ENCODE measurements around the gene CHST13.

CHST13 gene

DNA sequence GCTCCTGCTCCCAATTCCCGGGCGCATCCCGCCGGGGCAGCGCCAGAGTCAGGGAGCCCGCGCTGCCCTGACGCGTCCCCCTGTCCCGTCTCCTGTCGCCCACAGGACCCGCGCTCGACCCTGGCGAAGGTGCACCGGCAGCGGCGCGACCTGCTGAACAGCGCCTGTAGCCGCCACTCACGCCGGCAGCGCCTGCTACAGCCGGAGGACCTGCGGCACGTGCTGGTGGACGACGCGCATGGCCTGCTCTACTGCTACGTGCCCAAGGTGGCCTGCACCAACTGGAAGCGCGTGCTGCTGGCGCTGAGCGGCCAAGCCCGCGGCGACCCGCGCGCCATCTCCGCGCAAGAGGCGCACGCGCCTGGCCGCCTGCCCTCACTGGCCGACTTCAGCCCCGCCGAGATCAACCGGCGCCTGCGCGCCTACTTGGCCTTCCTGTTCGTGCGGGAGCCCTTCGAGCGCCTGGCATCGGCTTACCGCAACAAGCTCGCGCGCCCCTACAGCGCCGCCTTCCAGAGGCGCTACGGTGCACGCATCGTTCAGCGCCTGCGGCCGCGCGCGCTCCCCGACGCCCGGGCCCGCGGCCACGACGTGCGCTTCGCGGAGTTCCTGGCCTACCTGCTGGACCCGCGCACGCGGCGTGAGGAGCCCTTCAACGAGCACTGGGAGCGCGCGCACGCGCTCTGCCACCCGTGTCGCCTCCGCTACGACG is 17.8 kb downstream of the CHST13 start:
- DNase-seq (ENCODE audit: low spot score), result no peak

DNA sequence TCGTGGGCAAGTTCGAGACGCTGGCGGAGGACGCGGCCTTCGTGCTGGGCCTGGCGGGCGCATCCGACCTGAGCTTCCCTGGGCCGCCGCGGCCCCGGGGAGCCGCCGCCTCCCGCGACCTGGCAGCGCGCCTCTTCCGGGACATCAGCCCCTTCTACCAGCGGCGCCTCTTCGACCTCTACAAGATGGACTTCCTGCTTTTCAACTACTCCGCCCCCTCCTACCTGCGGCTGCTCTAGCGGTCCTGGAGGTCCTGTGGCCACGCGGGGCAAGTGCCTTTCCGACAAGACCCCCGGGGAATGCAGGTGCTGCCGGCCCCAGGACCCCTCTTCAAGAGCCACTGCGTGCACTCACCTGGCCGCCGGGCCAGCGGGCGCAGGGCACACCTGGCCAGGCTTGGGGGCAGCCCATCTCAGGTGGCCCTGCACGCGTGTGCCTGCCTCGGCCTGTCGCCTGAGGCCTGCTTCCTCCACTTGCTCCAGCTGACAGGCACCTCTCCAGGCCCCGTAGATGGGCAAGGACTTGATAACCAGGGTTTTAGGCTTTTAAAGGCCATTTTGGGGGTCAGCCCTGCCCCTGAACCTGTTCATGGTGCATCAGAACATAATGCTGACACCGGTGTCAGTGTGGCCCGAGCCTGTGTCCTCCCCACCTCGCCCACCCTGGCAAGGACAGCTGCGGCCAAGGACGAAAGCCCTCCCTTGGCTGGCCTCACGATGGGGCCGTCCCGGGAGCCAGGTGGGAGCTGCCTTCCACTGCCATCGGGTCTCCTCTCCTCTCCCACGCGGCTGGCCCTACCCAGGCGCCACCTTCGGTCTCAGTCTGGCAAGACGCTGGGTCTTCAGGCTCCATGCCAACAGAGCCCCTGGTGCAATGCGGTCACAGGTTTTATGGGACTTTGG is 18.6 kb downstream of the CHST13 start:
- no peak for DNase-seq (ENCODE audit: low spot score)

DNA sequence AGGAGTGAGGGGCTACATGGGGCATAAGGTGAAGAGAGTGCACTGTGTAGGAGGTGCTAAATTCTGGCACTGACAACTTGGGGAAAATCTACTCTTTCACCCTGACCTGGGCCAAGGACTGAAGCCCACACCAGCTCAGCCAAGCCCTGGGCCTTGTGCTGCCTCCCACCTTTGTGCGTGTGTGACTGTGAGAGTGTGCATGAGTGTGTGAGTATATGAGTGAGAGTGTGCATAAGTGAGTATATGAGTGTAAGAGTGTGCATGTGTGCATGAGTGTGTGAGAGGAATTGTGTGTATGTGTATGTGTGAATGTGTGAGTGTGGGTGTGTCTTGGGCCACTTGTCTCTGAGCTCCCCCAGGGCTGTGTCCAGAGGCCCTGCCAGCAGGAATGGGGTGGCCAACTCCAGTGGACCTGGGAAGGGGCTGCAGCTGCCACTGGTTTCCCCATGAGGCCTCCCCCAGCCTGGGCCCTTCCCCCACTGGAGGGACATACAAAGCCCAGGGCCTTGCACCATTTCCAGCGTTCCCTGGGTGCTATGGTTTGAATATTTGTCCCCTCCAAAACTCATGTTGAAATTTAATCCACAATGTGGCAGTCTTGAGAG is 19.6 kb downstream of the CHST13 start:
- DNase-seq (ENCODE audit: low spot score), result no peak

DNA sequence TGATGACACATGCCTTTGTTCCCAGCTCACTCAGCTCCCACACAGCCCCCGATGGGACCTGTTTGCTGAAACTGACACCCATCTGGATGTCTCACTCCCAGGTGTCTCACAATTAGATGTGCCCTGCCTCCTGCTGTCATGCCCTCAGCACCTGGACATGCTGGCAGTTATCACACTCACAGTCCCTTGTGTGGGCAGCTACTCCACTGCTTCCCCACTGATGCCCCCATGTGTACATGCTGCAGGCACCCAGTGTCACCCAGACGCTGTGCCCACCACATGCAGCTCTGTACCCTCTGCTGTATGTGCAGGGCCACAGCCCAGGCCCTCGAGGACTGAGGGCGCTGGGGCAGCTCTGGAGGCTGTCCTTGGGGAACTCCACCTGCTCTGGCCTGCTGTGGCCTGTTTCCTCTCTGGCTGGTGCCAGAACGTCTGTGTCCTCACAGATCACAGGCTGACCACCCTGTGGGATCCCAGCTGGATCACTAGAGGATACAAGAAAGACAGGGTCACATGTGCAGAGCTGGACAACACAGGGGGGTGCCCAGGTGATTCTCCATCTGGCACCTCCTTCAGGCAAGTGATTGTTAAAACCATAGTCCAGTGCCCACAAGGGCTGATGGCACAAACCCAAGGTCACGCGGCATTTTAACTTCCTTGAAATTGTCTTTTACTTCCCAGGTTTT is 20.8 kb downstream of the CHST13 start:
- DNase-seq (ENCODE audit: low spot score), result no peak

DNA sequence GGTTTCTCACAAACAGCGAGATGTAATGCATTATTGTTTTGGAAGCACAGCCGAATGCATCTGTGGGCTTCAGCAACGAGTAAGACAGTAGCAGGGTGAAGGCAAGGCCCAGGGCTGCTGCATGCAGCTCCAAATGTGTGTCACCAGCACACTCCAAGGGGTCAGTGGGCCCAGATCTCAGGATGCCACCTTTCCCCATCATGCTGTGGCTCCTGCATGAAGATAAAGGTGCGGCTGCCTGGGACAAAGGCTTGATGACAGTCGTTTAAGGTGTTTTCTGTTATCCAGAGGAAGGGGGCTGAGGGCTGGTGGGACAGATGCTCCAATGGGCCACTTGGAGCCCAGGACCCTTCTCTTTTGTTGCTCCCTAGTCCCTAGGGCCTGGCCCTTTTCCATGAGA is 21.6 kb downstream of the CHST13 start:
- no peak for DNase-seq (ENCODE audit: low spot score)

DNA sequence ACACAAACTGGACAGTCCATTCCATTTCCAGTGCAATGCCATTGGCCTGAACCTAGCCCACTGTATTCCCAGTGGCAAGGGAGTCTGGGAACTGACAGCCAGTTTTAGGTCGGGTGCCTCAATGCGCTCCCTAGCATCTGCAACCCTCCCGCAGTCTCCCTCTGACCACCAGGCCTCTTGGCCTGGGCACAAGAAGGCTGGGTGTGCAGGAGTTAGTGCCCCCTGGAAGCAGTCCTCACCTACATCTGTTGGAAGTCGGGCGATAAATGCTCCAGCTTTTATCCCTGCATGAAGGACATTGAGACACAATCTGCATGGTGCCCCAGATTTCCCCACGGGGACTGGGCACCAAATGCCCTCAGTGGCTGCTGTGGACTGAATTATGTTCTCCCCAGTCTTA is 22.1 kb downstream of the CHST13 start:
- DNase-seq (ENCODE audit: low spot score), result no peak

DNA sequence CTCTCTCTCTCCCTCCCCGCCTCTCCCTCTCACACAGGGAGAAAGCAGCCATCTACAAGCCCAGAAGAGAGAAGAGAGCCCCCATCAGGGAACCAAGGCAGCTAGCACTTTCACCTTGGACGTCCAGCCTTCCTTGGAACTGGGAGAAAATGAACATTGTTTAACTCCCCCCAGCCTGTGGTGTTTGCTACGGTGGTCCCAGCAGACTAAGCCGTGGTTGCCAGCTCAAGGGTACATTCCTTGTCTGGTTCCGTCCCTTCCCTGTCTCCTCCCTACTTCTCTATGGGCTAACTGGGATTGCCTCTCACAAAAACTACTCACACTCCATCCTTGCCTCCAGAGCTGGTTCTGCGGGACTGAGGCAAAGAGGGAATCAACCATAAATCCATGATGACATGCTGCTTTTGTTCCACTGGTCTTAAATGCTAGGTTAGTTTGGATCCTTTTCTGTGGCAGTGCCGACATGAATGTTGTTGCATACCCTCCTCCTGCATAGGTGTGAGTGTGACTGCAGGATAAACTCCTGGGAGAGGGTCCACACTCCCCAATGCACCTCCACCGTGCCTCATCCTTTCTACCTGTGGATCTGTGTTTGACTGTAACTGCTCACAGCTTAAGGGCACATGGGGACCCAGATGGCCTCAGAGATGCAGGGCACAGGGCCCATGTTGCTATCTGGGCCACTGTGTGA is 22.7 kb downstream of the CHST13 start:
- DNase-seq (ENCODE audit: low spot score), result no peak

DNA sequence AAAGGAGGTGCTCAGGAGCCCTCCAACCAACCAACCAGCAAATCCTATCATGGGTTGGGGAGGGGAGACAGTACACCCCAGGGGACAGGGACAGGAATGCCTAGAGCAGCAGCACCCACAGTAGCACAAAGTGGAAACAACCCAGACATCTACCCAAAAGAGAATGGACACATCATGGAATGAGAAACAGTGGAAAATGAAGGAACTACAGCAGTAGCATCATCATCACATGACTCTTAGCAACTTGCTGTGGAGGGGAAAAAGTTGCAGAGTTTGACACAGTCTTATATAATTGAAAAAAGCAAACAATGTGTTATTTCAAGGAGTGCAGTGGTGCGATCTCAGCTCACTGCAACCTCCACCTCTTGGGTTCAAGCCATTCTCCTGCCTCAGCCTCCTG is 23.8 kb downstream of the CHST13 start:
- no peak for DNase-seq (ENCODE audit: low spot score)

DNA sequence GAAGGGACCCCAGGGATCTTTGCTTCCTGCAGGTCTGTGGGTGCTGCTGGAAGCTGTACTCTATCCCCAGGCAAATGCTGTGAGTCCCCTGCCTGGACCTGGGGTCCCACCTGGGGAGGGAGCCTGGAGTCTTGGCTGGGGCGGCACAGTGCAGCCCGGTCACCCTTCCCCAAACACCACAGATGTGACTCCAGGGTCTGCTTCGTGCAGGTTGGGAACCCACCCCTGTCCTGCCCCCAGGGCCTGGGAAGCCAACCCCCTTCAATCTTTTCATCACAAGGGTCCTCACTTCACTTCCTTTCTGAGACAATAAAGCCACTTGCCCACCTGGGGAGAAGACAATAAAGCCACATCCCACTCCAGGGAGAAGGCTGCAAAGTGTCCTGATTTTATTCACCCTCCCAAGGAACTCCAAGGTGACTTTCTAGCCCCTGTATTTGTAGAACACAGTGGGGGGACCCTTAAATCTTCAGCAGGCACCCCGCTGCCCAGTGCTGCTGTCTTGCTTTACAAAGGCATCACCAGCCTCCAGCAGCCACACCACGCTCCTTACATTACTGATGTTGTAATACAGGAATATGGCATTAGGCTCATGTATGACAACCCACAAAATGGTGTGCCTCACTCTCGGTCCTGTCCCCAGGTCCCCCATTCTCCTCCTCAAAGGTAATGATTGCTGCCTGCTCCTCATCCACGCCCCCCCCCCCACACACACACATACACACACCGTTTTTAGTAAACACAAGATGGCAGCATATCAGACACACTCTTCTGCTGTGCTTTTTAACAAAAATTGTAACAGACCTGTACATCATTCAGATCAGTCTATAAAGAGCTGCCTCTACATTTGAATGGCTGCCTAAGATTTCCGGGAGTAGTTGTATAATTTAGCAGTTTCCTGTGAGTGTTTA is 24.9 kb downstream of the CHST13 start:
- DNase-seq (ENCODE audit: low spot score), result no peak

DNA sequence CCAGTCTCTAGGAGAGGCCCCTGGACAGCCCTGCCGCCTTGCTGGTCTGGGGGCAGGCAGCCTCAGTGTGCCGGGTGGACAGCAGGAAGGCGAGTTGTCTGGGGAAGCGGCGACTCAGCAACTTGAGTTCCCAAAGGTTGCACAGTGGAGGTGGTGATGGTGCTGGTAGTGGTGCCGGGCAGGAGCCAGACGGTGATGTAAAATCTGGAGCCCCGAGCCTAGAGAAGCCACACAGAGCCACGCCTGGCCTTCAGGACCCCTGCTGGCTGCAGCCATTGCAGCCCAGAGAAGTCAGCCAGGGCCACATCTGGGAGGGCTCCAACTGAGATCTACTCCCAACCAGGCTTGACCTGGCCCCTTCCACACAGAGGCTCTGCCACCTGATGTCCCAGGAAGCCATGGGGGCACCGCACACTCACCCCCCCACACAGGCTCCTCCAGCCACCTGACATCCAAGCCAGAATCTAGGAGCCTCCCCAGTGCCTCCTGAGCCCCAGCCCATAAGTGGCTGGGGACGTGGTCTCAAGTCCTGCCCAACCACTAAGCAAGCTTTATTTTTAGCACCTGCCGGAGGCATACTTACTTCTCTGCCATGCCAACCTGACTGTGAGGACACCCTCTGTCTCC is 26.0 kb downstream of the CHST13 start:
- DNase-seq (ENCODE audit: low spot score), result no peak

DNA sequence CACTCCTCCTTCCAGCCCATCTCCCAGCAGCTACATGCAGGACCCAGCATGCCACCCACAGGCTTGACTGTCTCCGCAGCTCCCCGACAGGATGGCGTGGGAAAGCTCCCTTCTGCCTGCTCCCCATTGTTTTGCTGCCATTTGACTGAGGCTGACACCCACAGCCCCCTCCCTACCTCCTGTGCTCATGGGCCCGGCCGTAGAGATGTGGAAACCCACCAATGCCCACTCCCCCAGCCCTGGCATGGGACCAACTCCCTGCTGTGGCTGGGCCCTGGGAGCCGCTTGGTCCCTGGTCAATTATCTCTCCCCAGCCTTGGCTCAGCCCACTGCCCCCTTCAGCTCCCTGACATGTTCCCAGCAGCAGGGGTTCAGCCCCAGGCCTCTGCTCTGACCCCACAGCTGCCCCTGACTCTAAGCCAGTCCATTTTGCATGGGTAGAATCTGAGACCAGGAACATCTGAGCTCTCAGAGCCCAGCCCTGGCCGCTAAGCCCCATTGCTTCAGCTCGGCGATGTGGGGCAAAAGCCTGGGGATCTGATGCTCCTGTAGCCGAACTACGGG is 26.6 kb downstream of the CHST13 start:
- DNase-seq (ENCODE audit: low spot score), result no peak

DNA sequence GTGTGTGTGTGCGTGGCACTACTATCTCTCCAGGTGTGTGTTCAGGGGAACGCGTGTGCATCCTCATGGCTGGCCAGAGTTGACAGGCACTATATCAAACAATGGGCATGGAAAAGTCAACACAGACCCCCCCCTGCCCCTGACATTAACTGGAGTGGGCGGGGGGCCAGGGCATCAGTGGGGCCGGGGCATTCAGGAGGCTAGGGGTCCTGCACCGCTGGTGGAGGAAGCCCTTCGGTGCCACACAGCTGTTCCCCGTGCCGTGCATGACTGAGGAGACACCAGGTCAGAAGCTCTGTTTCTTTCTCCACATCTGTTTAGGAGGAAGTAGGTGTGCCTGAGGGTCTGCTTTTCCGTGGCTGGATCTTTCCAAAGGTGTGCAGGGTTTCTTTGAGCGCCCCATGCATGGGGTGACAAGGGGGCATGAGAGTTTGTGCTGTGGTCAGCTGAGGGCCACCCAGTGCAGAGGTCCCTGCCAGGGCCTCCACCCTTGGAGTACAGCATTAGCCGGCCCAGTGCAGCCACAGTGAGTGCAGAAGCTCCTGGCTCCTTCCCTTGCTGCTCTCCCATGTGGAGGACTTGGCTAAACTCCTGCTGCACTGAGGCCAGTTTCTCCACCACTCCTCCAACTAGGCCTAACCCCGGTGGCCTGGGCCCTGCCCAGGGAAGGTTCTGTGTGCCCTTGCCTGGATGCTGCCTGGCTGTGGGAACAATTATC is 27.3 kb downstream of the CHST13 start:
- no peak for DNase-seq (ENCODE audit: low spot score)

DNA sequence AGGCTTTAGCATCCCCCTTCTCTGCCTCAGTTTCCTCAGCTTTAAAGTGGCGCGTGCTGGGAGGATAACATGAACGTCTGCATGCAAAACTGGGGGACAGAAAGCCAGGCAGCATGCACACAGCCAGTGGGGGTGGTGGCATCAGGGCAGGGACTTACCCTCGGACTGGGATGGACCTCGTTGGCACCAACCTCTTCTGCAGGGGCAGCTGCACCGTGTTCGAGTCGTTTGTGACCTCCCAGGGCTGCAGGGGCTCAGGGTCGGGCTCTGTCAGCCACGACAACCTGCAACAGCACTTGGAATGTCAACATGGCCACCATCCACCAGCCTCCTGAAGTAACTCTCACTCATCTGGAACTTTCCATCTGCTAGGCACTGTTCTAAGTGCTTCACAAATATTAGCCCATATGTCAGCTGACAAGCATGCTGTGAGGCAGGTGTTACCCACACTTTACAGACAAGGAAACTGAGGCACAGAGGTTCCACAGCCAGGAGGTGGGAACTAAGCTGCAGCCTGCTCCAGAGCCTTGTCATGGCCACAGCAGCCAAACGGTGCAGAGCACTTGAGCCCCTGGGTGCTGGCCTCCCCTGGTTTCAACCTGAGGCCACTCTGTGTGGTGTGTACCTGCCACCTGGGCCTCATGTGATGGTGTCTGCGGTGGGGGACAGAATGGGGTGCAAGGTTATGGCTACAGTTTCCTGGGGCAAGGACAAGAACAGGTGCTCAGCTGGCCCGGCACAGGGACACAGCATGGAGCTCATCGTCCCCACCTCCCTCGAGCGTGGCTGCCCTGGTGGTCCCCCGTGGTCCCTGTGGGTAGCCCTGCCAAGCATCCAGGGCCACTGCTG is 28.1 kb downstream of the CHST13 start:
- DNase-seq (ENCODE audit: low spot score), result no peak

DNA sequence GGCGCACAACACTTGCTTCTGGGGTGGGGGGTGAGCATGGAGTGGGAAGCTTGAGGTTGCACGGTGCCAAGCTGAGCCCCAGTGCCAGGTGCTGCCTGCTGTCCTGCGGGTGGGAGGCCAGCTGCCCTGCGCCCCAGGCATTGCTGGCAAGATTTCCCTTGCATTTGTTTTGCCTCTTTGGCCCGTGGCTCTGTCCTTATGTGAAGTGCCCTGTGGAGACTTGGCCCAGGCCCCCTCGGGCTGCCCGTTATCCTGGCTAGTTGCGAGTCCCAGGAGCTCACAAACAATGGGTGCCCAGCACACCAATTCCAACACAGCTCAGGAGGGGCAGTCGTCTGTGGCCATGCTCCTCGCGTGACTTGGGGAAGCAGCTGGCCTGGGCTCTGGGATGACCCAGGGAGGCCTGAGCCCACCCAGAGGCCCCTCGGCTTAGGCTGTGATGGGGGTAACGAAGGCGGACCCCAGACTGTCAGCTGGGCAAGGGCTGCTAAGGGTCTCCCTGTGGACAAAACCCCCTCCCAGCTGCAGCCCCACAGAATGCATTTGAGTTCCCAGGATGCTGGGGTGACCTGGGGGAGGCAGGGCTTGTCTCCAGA is 28.8 kb downstream of the CHST13 start:
- no peak for DNase-seq (ENCODE audit: low spot score)

DNA sequence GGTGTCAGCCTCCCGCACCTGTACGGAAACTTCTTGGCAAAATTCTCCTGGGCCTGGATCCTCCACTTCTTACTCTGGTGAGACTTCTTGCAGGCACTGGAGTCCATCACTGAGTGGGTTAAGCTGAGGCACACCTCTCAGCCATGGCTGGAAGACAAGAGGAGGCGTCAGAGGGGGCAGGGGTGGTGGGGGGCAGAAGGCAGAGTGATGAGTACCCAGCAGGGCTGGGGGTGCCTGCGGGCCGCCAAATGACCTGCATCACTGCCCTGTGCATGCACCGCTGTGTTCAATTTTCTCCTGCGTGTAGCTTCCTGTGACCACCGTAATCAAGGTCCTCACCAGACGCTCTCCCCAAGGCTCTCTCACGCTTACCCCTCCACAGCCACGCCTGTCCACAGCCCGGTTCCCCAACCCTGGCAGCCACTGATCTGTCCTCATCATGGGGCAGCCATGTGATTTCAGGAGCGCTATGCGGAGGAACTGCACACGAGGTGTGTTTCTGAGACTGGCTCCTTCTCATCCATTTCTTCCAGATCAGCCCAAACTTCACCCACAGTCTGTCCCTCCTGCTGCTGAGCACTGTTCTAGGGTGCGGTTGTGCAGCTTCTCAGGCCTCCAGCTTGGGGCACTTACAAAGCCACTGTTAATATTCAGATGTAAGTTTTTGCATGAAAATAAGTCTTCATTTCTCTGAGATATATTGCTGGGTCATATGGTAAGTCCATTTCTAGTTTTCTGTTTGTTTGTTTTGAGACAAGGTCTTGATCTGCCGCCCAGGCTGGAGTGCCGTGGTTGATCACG is 29.5 kb downstream of the CHST13 start:
- no peak for DNase-seq (ENCODE audit: low spot score)

DNA sequence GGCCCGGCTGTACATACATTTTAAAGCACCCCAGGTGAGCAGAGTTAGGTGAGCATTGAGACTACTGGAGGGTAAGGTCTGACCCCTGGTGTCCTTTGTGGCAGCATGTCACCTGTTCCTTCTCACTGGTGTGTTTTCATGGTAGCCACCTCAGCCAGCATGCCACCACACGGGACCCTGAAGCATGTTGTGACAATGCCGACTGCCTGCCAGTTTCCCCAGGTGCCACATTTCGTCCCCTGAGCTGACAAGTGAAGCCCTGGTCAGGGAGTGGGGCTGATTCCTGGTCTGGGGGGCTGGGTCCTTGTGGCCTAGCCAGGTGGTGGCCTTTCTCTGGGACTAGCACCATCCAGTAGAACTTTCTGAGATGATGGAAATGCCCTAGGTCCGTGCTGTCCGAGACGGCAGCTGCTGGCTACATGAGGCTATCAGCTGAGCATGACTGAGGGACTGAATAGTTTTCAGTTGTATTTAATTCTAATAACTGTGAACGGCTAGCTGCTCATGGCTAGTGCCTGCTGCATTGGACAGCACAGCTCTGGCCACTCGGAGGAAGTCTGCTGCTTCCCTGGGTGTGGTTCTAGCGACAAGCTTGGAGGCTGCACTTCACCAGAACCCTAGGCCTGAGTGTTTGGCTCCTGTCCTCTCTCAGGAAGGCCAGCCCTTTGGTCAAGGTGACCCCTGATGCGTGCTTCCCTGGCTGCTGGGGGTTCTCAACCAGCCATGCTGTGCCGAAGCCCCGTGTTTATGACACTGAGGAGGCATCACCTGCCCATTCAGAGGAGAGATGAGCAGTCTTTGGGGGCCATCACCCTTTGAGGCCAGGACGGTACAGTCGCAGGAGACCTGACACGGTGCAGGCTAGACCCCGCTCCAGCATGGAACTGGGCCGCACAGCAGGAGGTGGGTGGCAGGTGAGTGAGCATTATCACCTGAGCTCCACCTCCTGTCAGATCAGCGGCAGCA is 30.9 kb downstream of the CHST13 start:
- DNase-seq (ENCODE audit: low spot score), result no peak

All from HuH-7 (cell line).